ENCODE results near the gene FLRT1.
"Not testable (repeated sequence)": the region's sequence is repeated elsewhere in the genome, so short reads cannot be mapped to it uniquely, and the experiment has no call there.

Gene FLRT1

GRCh38 chr11:64027651-64028397, 7.9 kb upstream of the FLRT1 start:
- DNase-seq, result no peak

DNA sequence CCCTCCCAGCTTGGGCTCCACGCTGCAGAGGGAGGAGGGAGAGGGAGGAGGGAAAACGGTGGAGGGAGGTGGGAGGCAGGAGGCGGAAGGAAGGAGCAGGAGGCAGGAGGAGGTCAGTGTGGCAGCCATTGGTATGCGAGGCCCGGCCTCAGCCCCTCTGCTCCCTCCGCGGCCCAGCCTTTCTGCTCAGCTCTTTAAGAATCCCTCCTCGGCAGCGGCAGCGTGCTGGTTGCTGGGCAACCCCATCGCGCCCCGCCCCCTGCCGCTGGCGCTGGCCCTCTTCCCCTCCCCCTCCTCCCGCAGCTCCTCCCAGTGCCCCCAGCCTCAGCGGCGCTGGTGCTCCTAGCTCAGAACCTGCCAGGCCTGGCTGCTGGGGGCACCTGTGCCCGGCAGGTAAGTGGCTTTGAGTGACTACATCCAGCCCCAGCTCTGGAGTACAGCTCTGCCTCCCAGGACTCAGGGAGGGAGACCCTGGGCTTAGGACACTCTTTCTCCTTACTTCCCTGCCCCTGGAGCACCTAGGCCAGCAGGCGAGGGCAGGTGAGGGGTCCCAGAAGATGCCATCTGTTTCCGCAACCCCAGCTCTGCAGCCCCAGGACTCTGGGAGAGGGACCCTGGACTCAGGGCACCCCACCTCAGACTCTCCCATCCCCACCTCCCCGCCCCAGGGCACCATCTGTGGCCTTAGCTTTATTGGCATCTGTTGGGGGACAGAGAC, 7.2 kb upstream of the FLRT1 start:
- DNase-seq, result peak in 1 of 2 experiments; percentile 40

GRCh38 chr11:64029773-64030172, 6.0 kb upstream of the FLRT1 start:
- DNase-seq, result no peak

DNA sequence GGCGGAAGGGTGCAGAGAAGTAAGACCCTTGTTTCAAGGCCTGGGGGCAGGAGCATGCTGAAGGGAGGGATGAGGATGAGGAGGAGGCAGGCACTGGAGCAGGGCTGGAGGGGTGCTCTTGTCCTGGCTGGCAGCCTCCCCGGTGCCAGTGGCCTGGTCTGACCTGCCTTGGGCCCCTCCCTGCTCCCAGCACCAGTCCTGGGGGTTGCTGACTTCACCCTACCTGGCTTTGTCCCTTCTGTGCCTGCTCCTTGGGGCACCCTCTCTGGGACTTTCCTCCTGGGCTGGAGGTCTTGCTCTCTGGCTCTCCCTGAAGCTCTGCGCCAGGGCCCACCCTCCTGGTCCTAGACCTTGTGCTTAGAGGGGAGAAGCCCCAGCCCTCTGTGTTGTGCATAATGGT, 4.7 kb upstream of the FLRT1 start:
- no peak for DNase-seq

- DNase-seq, result no peak
These were observed 3.7 kb upstream of the FLRT1 start for GRCh38 chr11:64032050-64032449.

- DNase-seq, result no peak
These were observed 1.3 kb upstream of the FLRT1 start for GRCh38 chr11:64034411-64034811.

- DNase-seq, result no peak
These were observed 628 bp upstream of the FLRT1 start for GRCh38 chr11:64035081-64035524.

GRCh38 chr11:64036087-64037026, 626 bp downstream of the FLRT1 start:
- DNase-seq, result peak in 1 of 2 experiments; percentile 53

DNA sequence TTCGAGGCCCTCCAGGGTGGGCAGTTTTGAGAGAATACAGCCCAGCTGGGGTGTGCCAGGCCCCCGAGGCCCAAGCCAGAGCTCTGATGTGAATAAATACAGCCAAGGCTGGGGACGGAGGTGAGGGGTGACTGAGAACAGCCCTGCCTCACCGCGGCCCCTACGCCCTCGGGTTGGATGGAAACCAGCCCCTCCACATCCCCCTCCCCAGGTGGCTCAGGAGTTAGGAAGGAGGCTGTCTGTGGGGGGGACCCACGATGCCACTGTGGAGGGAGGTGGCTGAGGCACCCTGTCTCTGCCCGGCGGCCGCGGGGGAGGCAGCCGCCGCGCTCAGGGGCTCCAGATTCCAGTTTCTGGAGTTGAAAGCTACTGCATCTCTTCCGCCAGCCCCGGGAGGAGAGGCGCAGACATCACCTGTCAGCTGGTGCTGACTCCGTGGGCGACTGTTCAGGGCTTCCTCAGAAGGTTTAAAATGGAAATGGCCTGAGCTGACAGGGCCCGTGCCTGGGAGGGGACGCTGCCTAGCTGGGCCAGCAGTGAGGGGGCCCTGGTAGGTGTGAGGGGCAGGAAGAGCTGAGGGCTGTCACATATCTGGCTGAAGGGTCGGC, 1.4 kb downstream of the FLRT1 start:
- no peak for DNase-seq

GRCh38 chr11:64038500-64038899, 2.8 kb downstream of the FLRT1 start:
- no peak for DNase-seq

DNA sequence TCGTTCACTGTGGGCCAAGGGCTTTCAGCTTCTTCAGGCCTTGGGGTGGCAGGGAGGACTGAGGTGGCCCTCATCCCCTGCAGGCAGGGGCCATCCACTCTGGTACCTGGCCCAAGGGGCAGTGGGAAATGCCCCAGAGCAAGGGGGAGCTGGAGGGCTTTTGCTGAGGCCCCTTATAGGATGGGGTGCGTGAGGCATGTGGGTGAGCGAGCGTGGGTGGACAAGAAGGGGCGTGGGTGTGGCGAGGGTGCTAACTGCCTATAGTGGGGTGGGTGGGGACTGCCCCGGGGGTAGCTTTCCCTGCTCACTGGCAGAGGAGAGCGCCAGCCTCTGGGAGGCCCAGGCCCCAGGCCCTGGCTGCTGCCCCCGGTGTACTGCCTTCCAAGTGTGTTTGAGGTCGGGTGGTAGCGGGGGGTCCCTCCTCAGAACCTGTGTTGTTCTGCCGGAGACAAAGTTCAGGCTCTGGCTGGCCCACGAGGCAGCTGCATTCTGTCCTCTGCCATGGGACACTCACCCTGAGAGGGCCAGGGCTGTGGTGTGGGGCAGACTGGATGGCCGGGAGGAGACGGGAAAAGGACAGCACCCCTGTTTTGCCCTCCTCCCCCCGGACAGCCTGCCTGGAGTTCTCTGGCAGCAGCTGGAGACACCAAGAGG, 3.4 kb downstream of the FLRT1 start:
- no peak for DNase-seq

GRCh38 chr11:64040684-64041322, 5.1 kb downstream of the FLRT1 start:
- no peak for DNase-seq

- DNase-seq, result no peak
These were observed 6.1 kb downstream of the FLRT1 start for GRCh38 chr11:64041846-64042245.

DNA sequence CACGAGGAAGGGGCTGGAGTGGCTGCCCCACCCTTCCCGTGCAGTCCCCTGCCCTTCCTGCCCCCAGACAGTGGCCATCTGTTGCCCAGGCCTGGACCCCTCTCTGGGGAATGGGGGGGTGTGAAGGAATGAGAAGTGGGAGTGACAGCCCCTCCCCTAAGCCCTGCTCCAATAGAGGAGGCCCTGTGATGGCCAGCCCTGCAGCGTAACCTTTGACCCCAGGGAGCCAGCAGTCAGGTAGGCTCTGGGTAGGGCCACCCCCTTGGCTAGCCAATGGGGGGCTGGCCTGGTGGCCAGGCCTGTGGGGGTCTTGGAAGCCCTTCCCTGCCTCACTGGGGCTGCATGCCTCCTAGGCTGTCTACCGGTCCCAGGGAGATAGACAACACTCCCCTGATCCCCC, 6.6 kb downstream of the FLRT1 start:
- DNase-seq, result no peak

GRCh38 chr11:64043545-64043944, 7.8 kb downstream of the FLRT1 start:
- no peak for DNase-seq

- peak; percentile 64 to 84 for DNase-seq
These were observed 9.1 kb downstream of the FLRT1 start for GRCh38 chr11:64044730-64045393.

DNA sequence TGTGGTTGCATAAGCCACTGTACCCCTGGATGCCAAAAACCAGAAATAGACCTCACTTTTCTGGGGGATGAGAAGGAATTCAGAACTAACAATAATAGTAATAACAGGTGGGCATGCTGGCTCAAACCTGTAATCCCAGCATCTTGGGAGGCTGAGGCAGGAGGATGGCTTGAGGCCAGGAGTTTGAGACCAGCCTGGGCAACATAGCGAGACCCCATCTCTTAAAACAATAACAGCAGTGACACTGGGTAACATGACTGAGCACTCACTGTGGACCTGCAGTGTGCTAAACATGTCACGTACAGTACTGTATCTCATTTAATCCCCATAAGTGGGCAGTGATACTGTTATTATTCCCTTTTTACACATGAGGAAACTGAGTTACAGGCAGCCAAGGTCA, 10.0 kb downstream of the FLRT1 start:
- no peak for DNase-seq

DNA sequence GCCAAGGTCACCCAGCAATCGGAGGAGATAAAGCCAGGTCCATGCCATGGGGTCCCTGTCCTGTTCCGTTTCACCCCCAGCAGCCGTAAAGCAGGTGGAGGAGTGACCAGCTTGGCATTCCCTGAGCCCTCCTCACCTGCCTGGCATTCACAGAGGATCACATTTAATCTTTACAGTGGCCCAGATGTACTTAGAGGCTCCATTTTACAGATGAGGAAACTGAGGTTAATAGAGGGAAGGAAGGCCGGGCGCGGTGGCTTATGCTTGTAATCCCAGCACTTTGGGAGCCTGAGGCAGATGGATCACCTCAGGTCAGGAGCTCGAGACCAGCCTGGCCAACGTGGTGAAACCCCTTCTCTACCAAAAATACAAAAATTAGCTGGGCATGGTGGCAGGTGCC, 11.6 kb downstream of the FLRT1 start:
- DNase-seq, result not testable (repeated sequence)

GRCh38 chr11:64048042-64048854, 12.5 kb downstream of the FLRT1 start:
- DNase-seq, result peak in 1 of 2 experiments; percentile 39

GRCh38 chr11:64049509-64049908, 13.8 kb downstream of the FLRT1 start:
- DNase-seq, result no peak

Measured in NCI-H524 (cell line).